ENCODE measurements around the gene R3HDM4.
"Not testable (repeated sequence)": the region's sequence is repeated elsewhere in the genome, so short reads cannot be mapped to it uniquely, and the experiment has no call there.

R3HDM4 gene

DNA sequence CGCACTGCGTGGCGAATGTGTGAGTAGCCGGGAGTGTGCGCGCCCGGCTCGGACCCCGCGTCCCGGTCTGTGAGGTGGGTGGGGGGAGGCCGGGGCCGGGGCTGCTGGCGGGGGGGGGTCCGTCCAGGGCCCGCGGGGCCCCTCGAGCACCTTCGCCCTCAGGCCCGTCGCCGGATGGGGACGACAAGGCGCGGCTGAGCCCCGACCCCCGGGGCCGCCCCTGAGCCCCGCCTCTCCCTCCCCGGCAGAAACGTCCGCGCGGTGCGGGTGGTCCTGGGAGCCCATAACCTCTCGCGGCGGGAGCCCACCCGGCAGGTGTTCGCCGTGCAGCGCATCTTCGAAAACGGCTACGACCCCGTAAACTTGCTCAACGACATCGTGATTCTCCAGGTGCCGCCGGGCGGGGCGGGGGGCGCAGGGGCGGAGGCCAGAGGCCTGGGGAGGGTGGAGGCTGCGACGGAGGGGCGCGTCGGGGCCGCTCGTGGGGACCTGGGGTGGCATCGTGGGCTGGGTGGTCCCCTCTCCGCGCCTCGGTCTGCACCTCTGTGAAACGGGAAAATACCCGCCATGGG, 59.9 kb downstream of the R3HDM4 start:
- no peak for DNase-seq

DNA sequence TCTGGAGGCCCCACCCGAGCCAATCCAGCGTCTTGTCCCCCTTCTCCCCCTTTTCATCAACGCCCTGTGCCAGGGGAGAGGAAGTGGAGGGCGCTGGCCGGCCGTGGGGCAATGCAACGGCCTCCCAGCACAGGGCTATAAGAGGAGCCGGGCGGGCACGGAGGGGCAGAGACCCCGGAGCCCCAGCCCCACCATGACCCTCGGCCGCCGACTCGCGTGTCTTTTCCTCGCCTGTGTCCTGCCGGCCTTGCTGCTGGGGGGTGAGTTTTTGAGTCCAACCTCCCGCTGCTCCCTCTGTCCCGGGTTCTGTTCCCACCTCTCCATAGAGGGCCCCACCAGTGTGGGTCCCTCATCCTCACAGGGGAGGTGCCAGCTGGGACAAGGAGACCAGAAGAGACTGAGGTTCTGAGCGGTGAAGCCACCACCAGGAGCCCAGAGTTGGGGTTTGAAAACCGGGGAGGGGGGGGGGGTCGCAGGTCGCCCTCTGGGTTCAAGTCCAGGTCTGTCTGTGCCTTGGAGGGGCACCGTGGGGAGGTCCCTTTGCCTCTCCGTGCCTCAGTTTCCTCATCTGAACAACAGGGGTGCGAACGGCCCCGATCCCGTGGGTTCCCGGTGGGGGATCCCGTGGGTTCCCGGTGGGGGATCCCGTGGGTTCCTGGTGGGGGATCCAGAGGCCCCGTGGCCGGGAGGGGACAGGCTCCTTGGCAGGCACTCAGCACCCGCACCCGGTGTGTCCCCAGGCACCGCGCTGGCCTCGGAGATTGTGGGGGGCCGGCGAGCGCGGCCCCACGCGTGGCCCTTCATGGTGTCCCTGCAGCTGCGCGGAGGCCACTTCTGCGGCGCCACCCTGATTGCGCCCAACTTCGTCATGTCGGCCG, 60.6 kb downstream of the R3HDM4 start, which contains the start of gene ELANE:
TSS of gene ELANE (plus strand) at position 168 of the 878 bp plus-strand sequence. CDS start at position 194, 26 bp downstream.
- DNase-seq = no peak

DNA sequence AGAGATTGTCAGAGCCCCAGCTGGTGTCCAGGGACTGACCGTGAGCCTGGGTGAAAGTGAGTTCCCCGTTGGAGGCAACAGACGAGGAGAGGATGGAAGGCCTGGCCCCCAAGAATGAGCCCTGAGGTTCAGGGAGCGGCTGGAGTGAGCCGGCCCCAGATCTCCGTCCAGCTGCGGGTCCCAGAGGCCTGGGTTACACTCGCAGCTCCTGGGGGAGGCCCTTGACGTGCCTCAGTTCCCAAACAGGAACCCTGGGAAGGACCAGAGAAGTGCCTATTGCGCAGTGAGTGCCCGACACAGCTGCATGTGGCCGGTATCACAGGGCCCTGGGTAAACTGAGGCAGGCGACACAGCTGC, 62.1 kb downstream of the R3HDM4 start:
- DNase-seq = no peak

DNA sequence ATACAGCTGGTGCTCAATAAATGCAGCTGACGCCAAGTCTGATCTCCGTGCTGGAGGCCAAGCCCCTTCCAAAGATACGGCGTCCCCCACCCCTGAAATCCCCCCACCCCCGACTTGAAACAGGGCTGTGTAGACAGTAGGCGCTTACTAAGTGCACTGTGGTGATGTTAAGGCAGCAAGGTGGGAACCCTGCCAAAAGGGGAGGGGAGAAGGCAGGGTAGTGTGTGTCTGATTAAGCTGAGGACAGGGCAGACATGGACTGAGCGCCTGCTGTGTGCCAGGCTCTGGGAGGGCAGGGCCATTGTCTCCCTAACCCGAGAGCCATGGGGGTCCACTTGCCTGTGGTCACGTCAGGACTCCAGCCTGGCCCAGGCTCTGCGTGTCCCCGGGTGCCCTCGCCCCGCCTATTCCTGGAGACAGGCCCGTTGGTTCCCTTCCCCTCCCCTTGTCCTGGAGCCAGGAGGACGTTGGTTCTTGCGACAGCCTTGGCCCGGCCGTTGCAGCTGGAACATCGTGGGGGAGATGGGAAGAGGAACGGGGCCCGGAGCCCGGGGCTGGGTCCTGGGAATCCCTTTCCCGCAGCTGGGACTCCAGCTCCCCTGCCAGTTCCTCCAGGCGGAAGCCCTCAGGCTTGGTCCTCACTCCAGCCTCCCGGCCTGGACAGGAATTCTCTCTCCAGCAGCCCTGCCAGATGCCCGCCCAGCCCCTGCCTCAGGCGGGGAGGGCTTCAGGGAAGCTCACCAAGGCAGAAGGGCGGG, 62.6 kb downstream of the R3HDM4 start:
- DNase-seq = peak; percentile 49

DNA sequence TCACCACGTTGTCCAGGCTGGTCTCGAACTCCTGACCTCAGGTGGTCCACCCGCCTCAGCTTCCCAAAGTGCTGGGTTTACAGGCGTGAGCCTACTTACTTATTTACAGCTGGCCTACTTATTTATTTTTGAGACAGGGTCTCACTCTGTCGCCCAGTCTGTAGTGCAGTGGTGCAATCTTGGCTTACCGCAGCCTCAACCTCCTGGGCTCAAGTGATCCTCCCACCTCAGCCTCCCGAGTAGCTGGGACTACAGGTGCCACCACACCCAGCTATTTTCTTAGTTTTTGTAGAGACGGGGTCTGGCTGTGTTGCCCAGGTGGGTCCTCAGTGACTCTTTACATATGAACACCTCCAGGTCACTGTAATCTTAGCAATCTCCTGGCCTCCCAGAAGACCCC, 63.8 kb downstream of the R3HDM4 start:
- DNase-seq = not testable (repeated sequence)

DNA sequence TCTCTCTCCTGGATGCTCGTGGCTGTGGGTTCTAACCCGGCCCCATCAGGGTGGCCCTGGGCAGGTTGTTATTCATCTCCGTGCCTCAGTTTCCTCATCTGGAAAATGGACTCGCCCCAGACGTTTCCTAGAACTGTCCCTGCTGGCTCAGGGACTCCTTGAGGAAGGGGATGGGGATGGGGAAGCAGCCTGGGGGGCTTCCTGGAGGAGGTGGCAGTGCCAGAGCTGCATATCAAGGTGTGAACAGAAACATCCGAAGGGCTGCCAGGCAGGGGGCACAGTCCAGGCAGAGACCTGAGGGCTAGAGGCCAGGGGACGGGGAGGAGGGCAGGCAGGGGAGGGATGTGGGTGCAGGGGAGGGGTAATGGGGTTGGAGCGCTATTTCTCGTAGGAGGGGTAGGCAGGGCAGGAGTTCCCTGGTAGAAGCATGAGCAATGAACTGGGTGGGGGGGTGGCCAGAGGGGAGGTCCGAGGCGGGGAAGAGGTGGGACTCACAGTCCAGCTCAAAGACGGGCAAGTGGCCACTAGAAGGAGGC, 64.6 kb downstream of the R3HDM4 start:
- no peak for DNase-seq

Data from inflammatory macrophage treated with lipopolysaccharide for 4 hours (primary cell).